ENCODE measurements around the gene MRE11. TPM values are rescaled to one million over a fixed set of nuclear protein-coding genes. Genes with fewer than 3 reads are reported as not detected.

Gene MRE11
- polyA plus RNA-seq, 2 of the 4 experiments (the other 2 are of a cell fraction), result 19.2 to 28.4 TPM

- TF ChIP-seq HMGXB4 (CRISPR knock-in tag; IDR thresholded peaks at IDR 0.05; ENCODE audit: borderline replicate concordance) (peak; percentile 40; the same call in 1 of the 2 replicates), CEBPB (IDR thresholded peaks at IDR 0.05) (no peak), SMC3 (IDR thresholded peaks at IDR 0.05) (no peak), HDAC2 (IDR thresholded peaks at IDR 0.05) (no peak), SREBF2 (IDR thresholded peaks at IDR 0.05) (no peak), ZNF302 (CRISPR knock-in tag; IDR thresholded peaks at IDR 0.05) (no peak), JUN (IDR thresholded peaks at IDR 0.05) (0 out of 5 replicates have a peak, but pooled peaks of 1 of the 2 experiments have one; percentile 32), EHF (CRISPR knock-in tag; IDR thresholded peaks at IDR 0.05) (no peak), HOXB13 (CRISPR knock-in tag; IDR thresholded peaks at IDR 0.05; ENCODE audit: low read depth) (no peak), FOSB (CRISPR knock-in tag; IDR thresholded peaks at IDR 0.05) (no peak), MAFK (IDR thresholded peaks at IDR 0.05; ENCODE audit: partially characterized antibody) (no peak), JUNB (IDR thresholded peaks at IDR 0.05) (no peak), MYC (IDR thresholded peaks at IDR 0.05; ENCODE audit: borderline replicate concordance, low read length) (no peak), ZSCAN20 (CRISPR knock-in tag; IDR thresholded peaks at IDR 0.05) (no peak)
Measured at GRCh38 chr11:94493281-94494125, at the start of gene MRE11, which contains the start of gene ANKRD49 (continued).

GRCh38 chr11:94539420-94539819 is 45.8 kb upstream of the MRE11 start:
- Histone ChIP-seq H3K4me1 (peaks cover 15% of the 10 kb centered on the region), H3K4me2 (no peak overlapping the region), H3K9me3 (no peaks in the 10 kb centered on the region), H3K4me3 (no peak overlapping the region), H3K27ac (no peak overlapping the region)
- no peak for TF ChIP-seq HES2 (IDR thresholded peaks at IDR 0.05)
- TF ChIP-seq BCL3 (IDR thresholded peaks at IDR 0.05), result no peak
- TF ChIP-seq ZFP36 (IDR thresholded peaks at IDR 0.05; ENCODE audit: borderline replicate concordance, partially characterized antibody), result no peak
- TF ChIP-seq SMC3 (IDR thresholded peaks at IDR 0.05), result no peak
- TF ChIP-seq ESRRA (IDR thresholded peaks at IDR 0.05; ENCODE audit: borderline replicate concordance, low read length), result no peak
- no peak for TF ChIP-seq CEBPB (IDR thresholded peaks at IDR 0.05)
- no peak for TF ChIP-seq RNF2 (IDR thresholded peaks at IDR 0.05; ENCODE audit: borderline replicate concordance, low read depth)
- no peak for TF ChIP-seq TP53 (CRISPR knock-in tag; IDR thresholded peaks at IDR 0.05)
- TF ChIP-seq RCOR1 (IDR thresholded peaks at IDR 0.05; ENCODE audit: low read depth, low read length), result no peak
- no peak for TF ChIP-seq FOSB (CRISPR knock-in tag; IDR thresholded peaks at IDR 0.05)
- no peak for TF ChIP-seq POLR2AphosphoS2 (conservative IDR thresholded peaks at IDR 0.05; ENCODE audit: low read length)
- no peak for TF ChIP-seq POLR2A (IDR thresholded peaks at IDR 0.05; ENCODE audit: low read length)
- TF ChIP-seq NPAS2 (CRISPR knock-in tag; IDR thresholded peaks at IDR 0.05; ENCODE audit: borderline replicate concordance), result no peak
- TF ChIP-seq REST (IDR thresholded peaks at IDR 0.05), result no peak
- no peak for TF ChIP-seq MYC (IDR thresholded peaks at IDR 0.05; ENCODE audit: borderline replicate concordance, low read length)
- no peak for TF ChIP-seq NFE2L2 (conservative IDR thresholded peaks at IDR 0.05; ENCODE audit: low read length)
- no peak for TF ChIP-seq HOXA7 (CRISPR knock-in tag; IDR thresholded peaks at IDR 0.05)
- TF ChIP-seq GATA3 (IDR thresholded peaks at IDR 0.05; ENCODE audit: borderline replicate concordance), result no peak
- no peak for ATAC-seq
- WGBS (ENCODE audit: missing lambda C conversion rate), result 8% methylated on average over 1 of the region's 1 CpG
- ChIA-PET POLR2A (no interaction called here), CTCF (no interaction called here)
- DNase-seq (ENCODE audit: low read depth in 1 of 2, low spot score in 1 of 2), result no peak
- no peak for FAIRE-seq

Measured in A549 (cell line).